GM21381 (cell line): Measurements from ENCODE around the gene RITA1.
A peak's percentile ranks its signal among the peaks of the same experiment; 100 is the strongest.

Source experiments
- ATAC-seq: cut with Tn5 transposase; IDR thresholded peaks from one replicate; pipeline ENCODE4 v1.9.1; 2021; ENCODE audit warnings: mild to moderate bottlenecking, moderate library complexity; ENCODE audit not compliant: unreplicated experiment

RITA1 gene

DNA sequence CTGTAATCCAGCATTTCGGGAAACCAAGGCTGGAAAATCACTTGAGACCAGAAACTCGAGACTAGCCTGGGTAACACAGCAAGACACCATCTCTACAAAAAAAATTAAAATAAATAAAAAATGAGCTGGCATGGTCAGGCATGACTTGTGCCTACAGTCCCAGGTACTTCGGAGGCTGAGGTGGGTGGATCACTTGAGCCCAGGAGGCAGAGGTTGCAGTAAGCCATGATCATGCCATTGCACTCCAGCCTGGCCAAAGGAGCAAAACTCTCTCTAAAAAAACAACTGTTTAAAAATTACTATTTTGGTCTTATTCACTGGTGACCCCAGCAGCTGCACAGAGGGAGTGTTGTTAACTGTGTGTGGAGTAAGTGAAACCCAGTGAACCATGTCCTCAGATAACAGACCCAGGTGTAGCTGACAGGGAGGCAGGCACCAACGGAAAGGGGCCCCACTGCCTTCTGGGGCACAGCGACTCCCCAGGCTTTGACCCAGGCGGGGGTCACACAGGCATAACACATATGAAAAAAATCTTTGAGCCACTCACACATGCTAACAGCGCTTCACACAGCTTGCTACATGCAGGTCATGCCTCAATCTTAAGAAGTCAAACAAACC lies 12.3 kb upstream of the RITA1 start:
- ATAC-seq = peak; percentile 46

DNA sequence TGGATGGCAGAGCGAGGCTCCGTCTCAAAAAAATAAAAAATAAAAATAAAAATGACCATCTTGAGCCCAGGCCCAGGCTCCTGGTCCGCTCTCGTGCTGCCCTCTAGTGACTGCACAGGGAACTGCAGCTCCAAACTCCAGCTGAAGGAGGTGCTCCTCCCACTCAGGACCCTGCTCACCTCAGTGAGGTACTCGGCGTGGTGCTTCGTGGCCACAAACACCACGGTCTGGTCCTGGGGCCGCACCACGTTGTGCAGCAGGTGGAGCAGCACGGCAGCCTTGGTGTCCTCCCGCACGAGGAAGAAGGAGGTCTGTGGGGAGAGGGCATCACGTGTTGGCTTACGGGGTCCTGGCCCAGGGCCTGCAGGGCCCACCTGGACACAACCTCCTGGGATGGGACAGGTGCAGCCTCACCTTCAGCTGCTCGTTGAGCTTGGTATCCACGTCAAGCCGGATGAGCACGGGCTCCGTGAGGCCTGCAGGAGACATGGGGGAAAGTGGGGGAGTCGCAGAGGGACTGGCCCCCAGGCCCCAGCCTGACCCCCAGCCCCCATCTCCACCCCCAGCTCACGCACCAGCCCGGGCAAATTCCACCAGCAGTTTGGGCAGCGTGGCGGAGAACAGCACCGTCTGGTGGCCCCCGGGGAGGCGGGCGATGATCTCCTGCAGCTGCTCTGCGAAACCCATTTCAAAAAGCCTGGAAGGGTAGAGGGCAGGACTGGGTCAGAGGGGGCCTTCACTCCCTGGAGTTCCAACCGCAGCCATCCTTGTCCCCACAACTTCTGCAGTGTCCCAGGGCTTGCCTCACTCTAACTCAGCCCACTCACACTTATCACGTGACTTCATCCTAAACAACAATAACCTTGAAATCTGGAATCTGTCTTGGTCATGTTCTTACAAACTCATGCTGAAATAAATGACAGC lies 10.8 kb upstream of the RITA1 start:
- no peak for ATAC-seq

DNA sequence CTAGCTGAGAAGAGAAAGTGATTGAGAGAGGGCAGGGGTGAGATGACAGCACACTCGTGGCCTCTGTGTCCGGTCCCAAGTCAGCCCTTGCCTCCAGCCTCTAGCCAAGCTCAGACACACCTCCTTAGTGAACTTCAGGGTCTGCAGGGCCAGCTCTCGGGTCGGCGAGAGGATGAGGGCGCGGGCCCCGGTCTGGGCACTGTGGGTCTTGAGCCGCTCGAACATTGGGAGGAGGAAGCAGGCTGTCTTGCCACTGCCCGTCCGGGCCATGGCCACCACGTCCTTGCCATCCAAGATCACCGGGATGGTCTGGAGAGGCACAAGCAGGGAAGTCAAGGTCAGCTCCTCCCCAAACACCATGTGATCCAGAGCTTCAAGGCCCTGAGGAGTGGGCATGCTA lies 6.5 kb upstream of the RITA1 start:
- no peak for ATAC-seq

DNA sequence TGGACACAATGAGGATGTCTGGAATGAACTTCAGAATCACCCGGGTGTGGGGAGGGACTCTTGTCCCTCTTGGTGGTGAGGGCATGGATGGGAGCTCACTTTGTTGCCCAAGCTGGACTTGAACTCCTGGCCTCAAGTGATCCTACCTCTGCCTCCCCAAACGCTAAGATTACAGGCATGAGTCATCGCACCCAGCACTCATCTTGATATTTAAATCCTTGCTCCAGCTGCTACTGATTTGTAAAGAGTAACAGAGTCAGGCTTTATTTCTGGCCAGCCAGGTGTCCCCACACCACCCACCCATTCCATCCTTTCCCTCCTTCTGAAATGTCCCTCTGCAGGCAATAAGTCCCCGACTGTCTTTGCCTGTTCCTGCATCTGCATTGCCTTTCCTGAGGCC lies 5.2 kb upstream of the RITA1 start:
- ATAC-seq = no peak

DNA sequence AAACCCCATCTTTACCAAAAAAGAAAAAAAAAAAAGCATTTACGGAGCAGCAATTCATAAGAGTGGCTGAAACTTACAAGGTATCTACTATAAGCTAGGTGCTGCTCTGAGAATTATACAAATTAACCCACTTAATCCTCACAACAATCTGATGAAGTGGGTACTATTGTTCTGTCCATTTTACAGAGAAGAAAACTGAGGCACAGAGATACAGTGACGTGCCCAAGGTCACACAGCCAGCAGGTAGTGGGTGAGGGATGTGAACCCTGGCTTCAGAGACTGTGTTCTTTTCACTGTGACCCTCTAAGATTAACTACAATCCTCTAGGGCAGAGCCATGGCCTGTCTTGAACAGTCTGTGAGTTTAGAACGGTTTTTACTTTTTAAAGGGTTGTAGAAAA lies 3.5 kb upstream of the RITA1 start:
- no peak for ATAC-seq

DNA sequence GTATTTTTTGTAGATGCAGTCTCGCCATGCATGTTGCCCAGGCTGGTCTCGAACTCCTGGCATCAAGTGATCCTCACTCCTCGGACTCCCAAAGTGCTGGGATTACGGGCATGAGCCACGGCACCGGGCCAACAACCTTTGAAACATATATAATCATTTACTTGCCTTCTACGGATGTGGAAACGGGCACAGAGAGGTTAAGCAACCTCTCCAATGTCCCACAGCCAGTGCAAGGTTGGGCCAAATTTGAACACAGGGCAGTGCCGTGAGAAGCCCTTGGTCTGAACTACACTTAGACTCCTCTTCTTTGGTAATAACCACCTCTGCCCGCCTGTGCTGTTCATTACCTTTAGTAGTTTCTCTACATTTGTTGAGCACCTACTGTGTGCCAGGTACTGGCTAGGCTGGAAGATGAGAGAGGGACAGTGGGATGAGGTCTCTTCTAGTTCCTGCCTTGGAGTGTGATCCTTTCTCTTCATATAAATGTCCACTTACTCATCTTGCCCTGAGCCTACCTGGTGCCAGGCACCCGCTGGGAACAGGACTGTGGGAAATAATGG lies 2.4 kb upstream of the RITA1 start:
- ATAC-seq = no peak

DNA sequence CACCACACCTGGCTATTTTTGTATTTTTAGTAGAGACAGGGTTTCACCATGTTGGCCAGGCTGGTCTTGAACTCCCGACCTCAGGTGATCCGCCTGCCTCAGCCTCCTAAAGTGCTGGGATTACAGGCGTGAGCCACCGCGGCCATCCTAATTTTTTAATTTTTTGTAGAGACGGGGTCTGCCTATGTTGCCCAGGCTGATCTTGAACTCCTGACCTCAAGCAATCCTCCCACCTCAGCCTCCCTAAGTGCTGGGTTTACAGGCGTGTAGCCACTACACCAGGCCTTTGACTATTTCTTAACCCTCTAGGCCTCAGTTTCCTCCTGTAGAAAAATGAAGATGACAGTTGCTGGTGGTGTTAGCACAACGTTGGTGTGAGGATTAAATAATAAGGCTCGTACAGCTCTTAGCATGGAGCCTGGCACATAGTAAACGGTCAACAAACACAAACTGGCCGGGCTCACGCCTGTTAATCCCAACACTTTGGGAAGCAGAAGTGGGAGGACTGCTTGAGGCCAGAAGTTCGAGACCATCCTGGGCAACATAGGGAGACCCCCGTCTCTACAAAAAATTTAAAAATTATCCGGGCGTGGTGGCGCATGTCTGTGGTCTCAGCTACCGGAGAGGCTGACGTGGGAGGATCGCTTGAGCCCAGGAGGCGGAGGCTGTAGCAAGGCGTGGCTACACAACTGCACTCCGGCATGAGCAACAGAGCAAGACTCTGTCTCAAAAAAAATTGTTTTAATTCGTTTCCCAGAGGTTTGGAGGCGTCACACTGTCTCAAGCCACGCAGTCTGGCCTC lies 1.2 kb upstream of the RITA1 start:
- ATAC-seq = peak; percentile 44

DNA sequence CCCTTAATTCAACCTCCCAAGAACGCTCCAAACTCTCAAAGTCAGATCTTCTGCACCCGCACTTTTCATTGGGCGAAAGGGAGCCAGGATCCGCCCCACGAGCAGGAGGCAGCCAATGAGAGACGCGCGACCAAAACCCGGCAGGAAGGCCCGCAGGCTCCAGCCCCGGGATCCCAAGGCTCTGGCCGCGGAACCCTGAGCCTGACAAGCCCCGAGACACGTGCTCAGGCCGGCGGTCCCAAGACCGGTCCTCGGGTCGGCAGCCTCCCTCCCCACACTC lies 681 bp upstream of the RITA1 start:
- ATAC-seq = peak; percentile 78

DNA sequence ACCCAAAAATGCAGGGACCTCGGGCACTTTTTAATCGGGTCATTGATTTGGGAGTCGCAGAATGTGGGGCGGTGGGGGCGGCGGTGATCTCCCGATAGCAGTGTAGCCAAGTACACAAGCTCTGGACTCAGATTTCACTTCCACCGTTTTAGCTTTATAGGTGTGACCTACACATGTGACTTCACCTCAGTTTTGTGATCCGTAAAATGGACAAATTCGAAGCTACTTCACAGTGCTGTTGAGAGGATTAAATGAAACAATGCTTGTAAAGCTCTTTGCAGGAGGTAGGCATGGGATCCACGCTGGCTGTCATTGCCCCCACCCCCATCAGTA lies 478 bp downstream of the RITA1 start:
- no peak for ATAC-seq

DNA sequence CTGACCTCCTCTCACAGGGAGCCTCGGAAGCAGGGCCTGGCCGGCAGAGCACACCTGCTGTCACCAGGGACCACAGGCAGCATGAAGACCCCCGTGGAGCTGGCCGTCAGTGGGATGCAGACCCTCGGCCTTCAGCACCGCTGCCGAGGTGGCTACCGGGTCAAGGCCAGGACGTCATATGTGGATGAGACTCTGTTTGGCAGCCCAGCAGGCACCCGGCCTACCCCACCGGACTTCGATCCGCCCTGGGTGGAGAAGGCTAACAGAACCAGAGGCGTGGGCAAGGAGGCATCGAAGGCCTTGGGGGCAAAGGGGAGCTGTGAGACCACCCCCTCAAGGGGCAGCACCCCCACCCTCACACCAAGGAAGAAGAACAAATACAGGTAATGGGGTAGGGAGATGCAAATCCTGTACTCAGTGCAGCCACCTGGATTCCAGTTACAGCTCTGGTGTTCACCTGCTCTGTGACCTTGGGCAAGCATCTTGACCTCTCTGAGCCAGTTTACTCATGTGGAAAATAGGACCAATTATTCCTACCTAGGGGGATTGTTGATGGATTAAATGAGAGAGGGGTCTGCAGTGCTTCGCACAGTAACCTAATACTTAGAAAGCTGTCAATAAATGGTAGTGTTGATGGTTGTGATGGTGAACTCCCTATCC lies 1.3 kb downstream of the RITA1 start:
- no peak for ATAC-seq

DNA sequence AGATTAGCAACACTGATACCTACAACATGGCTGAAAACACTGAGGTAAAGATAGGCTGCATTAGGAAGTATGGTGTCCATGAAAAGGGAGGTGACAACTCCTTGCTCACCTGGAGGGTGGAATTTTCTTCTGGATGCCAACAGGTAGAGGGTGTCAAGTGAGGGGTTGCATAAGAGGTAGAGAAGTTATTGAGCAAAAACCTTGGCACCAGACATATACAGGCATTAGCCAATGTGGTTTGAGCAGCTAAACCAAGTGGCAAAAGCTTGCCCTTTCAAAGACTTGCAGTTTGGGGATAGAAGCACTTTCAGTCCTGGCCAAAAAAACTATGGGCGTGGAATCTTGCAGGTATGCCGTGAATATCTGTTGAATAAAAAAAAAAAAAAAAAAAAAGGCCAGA lies 3.8 kb downstream of the RITA1 start:
- ATAC-seq = no peak

DNA sequence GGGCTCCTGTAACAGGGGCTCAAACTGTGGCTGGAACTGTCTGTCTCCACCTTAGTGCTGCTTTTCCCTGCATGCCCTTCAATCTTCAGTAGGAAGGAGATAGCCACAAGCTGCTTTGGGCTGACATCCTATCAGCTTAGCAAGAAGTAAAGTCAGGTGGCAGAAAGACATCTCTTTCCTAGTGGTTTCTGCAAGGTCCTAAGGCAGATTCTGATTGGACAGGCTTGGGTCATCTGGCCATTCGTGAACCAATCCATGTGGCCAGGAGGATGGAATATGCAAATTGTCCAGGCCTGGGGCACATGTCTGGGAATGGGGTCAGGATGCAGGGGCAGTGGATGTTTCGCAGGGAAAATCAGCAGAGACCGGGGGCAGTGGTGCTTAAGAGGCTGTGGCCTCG lies 5.2 kb downstream of the RITA1 start:
- ATAC-seq = no peak

DNA sequence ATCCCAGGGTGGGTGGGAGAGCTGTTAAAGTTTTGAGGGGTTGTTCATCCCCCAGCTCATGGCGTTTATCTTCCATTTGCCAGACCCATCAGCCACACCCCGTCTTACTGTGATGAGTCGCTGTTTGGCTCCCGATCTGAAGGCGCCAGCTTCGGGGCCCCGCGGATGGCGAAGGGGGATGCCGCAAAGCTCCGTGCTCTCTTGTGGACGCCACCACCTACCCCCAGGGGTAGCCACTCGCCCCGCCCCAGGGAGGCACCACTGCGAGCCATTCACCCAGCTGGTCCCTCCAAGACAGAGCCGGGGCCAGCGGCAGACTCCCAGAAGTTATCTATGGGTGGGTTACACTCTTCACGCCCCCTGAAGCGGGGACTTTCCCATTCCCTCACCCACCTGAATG lies 5.7 kb downstream of the RITA1 start:
- ATAC-seq = no peak

DNA sequence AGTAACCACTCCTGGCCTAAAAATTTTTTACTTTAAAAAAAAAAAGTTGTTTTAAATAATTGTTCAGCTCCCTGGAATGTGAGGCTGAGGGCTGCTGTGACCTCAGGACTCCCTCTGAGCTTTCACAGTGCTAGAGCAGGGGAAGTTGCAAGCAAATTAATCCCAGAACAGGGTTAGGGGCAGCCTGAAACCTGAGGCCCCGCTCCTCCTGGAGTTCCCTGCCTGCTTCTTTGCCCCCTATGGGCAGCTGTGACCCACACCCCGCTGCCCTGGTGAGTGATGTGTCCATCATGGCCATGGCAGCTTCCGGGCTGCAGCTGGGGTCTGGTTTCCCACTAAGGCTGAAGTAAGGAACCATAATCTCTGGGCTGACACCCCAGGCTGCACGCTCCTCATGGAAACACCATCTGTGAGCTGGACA lies 9.5 kb downstream of the RITA1 start:
- no peak for ATAC-seq

DNA sequence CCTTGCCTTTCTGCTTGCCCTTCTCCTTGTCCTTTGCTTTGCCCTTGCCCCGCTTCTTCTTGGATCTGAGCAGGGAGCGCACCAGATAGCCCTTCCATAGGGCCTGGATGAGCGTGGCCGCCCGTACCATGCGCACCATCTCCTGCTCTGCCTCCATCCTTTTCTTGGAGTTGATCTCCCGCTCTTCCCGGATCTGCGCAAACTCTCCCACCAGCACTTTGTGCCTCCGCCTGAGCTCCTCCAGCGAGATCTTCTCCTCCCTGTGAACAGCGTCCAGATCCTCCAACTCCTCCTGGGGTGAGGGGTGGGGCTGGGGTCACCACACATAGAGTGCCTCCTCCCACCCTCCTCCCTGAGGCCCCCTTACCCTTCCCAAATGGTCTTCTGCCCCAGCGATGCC lies 10.1 kb downstream of the RITA1 start:
- no peak for ATAC-seq

DNA sequence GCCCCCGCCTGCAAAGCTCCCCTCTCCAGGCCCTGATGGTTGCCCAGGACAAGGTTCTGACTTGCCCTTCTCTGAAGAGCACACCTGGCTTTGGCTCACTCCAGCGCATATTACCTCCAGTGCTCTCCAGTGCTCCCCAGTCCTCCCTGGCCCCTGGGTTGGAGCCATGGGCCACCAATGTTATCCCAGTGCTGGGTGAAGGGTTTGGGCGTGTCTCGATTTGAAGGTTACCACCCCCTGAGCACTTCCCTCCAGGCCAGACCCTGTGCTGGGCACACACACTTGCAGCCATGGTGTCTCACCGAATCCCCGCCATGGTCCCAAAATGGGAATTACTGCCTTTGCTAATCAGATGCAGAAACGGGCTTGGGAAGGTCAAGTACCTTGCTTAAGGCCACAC lies 11.1 kb downstream of the RITA1 start:
- no peak for ATAC-seq

DNA sequence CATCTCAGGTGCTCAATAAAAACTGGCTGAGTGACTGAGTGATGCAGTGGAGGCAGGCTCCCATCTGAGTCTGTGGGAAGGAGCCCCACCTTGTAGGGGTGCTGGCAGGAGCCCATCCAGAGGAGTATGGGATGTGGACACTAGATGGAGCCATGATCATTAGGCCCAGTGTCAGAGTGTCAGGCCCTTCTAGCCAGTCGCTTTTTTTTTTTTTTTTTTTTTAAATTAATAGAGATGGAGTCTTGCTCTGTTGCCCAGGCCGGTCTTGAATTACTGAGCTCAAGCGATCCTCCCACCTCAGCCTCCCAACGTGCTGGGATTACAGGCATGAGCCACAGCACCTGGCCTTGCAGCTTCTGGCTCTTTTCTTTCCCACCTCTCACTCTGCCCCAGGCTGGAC lies 11.5 kb downstream of the RITA1 start:
- peak; percentile 75 for ATAC-seq

DNA sequence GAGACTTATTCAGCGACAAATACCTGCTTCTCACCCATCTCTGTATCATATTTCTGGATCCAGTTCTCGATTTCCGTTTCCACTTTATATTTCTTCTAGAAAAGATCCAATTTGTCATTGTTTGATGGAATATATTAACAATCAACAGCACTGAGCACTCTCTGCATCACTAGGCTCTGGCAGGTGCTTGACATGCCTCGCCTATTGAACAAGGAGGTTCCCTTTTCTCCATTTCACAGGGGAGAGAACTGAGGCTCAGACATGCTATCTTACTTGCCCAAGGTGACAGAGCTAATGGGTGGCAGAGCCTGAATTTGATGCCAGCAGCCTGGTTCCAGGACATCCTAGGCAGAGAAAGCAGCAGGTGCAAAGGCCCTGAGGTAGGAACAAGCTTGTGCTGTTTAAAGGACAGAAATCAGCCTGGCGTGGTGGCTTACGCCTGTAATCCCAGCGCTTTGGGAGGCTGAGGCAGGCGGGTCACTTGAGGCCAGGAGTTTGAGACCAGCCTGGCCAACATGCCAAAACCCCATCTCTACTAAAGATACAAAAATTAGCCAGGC lies 12.1 kb downstream of the RITA1 start:
- ATAC-seq = no peak

DNA sequence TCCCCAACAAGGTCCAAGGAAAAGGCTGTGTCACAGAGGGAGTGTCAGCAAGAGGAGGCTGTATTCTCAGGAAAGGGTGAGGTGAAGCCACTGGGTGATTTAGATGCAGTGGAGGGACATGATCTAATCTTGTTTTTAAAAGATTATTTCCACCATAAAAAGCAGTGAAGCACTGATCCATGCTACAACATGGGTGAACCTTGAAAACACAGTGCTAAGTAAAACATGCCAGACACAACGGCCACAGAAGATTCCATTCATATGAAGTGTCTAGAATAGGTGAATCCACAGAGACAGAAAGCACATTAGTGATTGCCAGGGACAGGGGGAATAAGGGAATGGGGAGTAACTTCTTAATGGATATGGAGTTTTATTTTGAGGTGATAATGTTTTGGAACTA lies 12.8 kb downstream of the RITA1 start:
- no peak for ATAC-seq

DNA sequence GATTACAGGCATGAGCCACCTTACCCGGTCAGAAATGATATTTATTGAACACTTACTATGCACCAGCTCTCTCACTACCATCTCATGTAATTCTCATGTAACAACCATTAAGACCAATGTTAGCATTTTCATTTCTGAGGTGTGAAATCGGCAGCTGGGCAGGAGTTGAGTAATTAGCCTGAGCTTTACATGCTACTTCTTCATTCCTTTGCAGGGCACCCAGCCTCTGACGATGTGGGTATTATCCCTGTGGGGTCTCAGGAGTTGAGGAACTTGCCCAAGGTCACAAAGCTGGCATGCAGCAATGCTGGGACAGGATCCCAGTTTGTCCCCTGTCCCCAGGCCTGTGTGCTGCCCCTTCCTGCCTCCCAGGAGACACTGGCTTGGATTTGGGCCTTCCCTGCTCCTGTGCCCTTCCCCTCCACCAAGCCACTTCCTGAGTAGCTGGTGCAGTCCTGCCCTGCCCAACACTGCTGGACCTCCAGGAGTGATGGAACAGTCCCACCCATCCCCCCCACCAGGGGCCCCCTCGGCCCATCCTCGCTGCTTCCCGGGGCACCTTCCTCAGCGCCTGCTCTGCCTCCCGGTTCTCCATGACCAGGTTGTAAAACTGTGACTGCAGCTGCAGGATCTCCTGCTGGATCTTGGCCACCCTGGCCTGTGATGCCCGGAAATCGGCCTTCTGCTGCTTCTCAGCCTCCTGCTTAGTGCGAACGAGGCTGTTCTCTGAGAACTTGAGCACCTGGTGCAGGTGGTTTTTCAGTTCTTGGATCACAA lies 14.7 kb downstream of the RITA1 start:
- no peak for ATAC-seq
